GM18861 (cell line): ENCODE data around the gene AURKAIP1.
A peak's percentile ranks its signal among the peaks of the same experiment; 100 is the strongest.

Experiments used
- ATAC-seq: cut with Tn5 transposase; IDR thresholded peaks from one replicate; pipeline ENCODE4 v1.9.1; 2021; ENCODE audit not compliant: unreplicated experiment

AURKAIP1 gene

GRCh38 chr1:1335283-1335682 lies 39.7 kb downstream of the AURKAIP1 start:
- ATAC-seq = no peak

- ATAC-seq = no peak
These were observed 40.2 kb downstream of the AURKAIP1 start for GRCh38 chr1:1334835-1335234.

- ATAC-seq = no peak
These were observed 41.3 kb downstream of the AURKAIP1 start for GRCh38 chr1:1333551-1334241.

GRCh38 chr1:1332774-1333480 lies 42.1 kb downstream of the AURKAIP1 start:
- no peak for ATAC-seq

- ATAC-seq = no peak
These were observed 42.8 kb downstream of the AURKAIP1 start for GRCh38 chr1:1332031-1332755.

GRCh38 chr1:1331068-1331965 lies 43.7 kb downstream of the AURKAIP1 start, which contains the start of gene TAS1R3:
Gene TAS1R3 (plus strand): TSS chr1:1331280. CDS start chr1:1331346, 66 bp downstream.
- ATAC-seq = no peak

GRCh38 chr1:1330366-1331067 lies 44.5 kb downstream of the AURKAIP1 start:
- ATAC-seq = no peak

GRCh38 chr1:1329304-1330210 lies 45.5 kb downstream of the AURKAIP1 start:
- ATAC-seq = no peak

GRCh38 chr1:1328254-1328653 lies 46.8 kb downstream of the AURKAIP1 start:
- ATAC-seq = no peak

- no peak for ATAC-seq
These were observed 47.7 kb downstream of the AURKAIP1 start for GRCh38 chr1:1327291-1327690.

GRCh38 chr1:1326075-1326605 lies 48.9 kb downstream of the AURKAIP1 start:
- no peak for ATAC-seq

- no peak for ATAC-seq
These were observed 49.5 kb downstream of the AURKAIP1 start for GRCh38 chr1:1325288-1326074.

GRCh38 chr1:1324524-1325287 lies 50.3 kb downstream of the AURKAIP1 start, which contains the start of the genes CPTP and INTS11:
Gene CPTP (plus strand): TSS chr1:1324802. CDS start chr1:1326911, 2,109 bp downstream.
Gene INTS11 (minus strand): TSS chr1:1324660. CDS start chr1:1324608, 52 bp downstream.
- ATAC-seq = peak; percentile 61

GRCh38 chr1:1324084-1324523 lies 50.9 kb downstream of the AURKAIP1 start:
- ATAC-seq = peak; percentile 10
